K562 (cell line): ENCODE data around the gene PIGT. TPM values are rescaled to one million over a fixed set of nuclear protein-coding genes. Genes with fewer than 3 reads are reported as not detected.

Experiments
- BRF1 ChIP-seq: IDR thresholded peaks from 3 replicates; pipeline ENCODE4 v1.6.1; 2011; ENCODE audit warnings: borderline replicate concordance, mild to moderate bottlenecking; ENCODE audit not compliant: insufficient read length; ENCODE audit errors: extremely low read depth
- CREM ChIP-seq: IDR thresholded peaks from 2 replicates; pipeline ENCODE4 v1.6.1; 2014; ENCODE audit warnings: antibody characterized with exemption, low read depth
- POU5F1 ChIP-seq: fragments of 150-350 bp; IDR thresholded peaks from 2 replicates; pipeline ENCODE4 v1.6.1; 2014; ENCODE audit warnings: borderline replicate concordance, low read length, low read depth, mild to moderate bottlenecking; ENCODE audit not compliant: partially characterized antibody
- PURB ChIP-seq: sonication (generic); formaldehyde crosslinking; IDR thresholded peaks from 2 replicates; pipeline ENCODE4 v1.9.0; 2021; ENCODE audit warnings: low read depth, mild to moderate bottlenecking, missing genetic modification reagents
- RFX1 ChIP-seq: fragments of 450-650 bp; IDR thresholded peaks from 2 replicates; pipeline ENCODE4 v1.6.1; 2016; ENCODE audit warnings: mild to moderate bottlenecking, moderate library complexity
- SMARCC2 ChIP-seq: fragments of 450-650 bp; IDR thresholded peaks from 2 replicates; pipeline ENCODE4 v1.6.1; 2017; ENCODE audit warnings: antibody characterized with exemption, moderate library complexity, mild to moderate bottlenecking, low read depth
- ZNF23 ChIP-seq: fragments of 250-450 bp; sonication (Bioruptor Pico); IDR thresholded peaks from 2 replicates; pipeline ENCODE4 v1.4.0; 2020; ENCODE audit warnings: mild to moderate bottlenecking
- polyA plus RNA-seq, 8 experiments: library from polyadenylated mRNA; depleted of rRNA in 4 of 8; stranded (reverse) in 5 of 8; unstranded in 3 of 8; fragments of >200 nt; fragmentation: Nextera tagmentation in 2 of 8; fragmentation: Illumina TruSeq in 1 of 8; extraction: Ambion mirVana in 2 of 8; extraction: Trizol in 1 of 8; gene quantifications; 2 replicates each; pipeline versions ENCODE4 v1.2.1 to v1.2.3, GENCODE V29; 2011 to 2014; ENCODE audit warnings: inconsistent platforms in 1 of 8, missing spikeins in 1 of 8
- total RNA-seq, 7 experiments: library from RNA; depleted of rRNA in 6 of 7; stranded (reverse); fragments of >200 nt in 6 of 7; fragmentation: Illumina TruSeq in 2 of 7; extraction: Trizol in 2 of 7; gene quantifications; 2 replicates each; pipeline versions ENCODE4 v1.2.1 to v1.2.3, GENCODE V29; 2011 to 2021; ENCODE audit warnings: low replicate concordance in 1 of 7
- TF ChIP-seq, protein P1 (sequence below): fragments of 200-600 bp; sonication (generic); IDR thresholded peaks from one replicate; pipeline ENCODE4 v1.6.1; 2012; ENCODE audit warnings: mild to moderate bottlenecking, low read depth, low read length, inconsistent platforms
- TF ChIP-seq, protein P2 (sequence below): fragments of 450-650 bp; formaldehyde crosslinking; IDR thresholded peaks from 2 replicates; pipeline ENCODE4 v1.4.0; 2022; ENCODE audit warnings: missing genetic modification characterization
- TF ChIP-seq, protein P3 (sequence below): sonication (generic); formaldehyde crosslinking; IDR thresholded peaks from 2 replicates; pipeline ENCODE4 v1.8.1; 2023; ENCODE audit warnings: mild to moderate bottlenecking, missing genetic modification reagents
- TF ChIP-seq, protein P4 (sequence below): conservative IDR thresholded peaks from 2 replicates; pipeline ENCODE4 v1.6.1; 2011; ENCODE audit warnings: low read depth, mild to moderate bottlenecking, low read length; ENCODE audit not compliant: control insufficient read depth

PIGT gene
- total and polyA plus RNA-seq, 9 of the 15 experiments (the other 6 are each of a cell fraction or from before 2014, with no cell fraction given): 14.6 to 108 (median 46.9) TPM

DNA sequence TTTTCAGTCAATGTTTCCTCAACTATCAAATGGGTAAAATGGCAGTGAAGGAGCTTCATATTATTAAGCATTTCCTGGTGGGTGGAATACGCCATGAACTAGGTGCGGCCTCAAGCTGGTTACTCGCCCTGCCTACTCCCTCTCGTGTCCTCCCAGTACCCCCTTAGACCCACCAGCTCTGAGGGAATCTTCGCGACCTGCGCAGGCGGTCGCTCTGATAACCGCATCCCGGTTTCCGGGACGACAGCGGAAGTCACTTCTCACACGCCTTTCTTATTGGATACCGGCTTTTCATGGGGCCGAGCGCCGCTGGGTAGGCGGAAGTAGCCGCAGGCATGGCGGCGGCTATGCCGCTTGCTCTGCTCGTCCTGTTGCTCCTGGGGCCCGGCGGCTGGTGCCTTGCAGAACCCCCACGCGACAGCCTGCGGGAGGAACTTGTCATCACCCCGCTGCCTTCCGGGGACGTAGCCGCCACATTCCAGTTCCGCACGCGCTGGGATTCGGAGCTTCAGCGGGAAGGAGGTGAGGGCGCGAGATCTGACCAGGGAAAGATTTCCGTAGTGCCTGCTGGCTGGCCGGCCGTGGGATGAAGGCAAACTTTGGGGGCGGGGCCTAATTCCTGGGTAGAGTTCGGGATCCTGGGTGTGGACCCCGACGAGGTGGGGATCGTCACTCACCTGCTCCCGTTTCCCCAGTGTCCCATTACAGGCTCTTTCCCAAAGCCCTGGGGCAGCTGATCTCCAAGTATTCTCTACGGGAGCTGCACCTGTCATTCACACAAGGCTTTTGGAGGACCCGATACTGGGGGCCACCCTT lies at the start of gene PIGT (continued):
- TF ChIP-seq, protein P1, sequence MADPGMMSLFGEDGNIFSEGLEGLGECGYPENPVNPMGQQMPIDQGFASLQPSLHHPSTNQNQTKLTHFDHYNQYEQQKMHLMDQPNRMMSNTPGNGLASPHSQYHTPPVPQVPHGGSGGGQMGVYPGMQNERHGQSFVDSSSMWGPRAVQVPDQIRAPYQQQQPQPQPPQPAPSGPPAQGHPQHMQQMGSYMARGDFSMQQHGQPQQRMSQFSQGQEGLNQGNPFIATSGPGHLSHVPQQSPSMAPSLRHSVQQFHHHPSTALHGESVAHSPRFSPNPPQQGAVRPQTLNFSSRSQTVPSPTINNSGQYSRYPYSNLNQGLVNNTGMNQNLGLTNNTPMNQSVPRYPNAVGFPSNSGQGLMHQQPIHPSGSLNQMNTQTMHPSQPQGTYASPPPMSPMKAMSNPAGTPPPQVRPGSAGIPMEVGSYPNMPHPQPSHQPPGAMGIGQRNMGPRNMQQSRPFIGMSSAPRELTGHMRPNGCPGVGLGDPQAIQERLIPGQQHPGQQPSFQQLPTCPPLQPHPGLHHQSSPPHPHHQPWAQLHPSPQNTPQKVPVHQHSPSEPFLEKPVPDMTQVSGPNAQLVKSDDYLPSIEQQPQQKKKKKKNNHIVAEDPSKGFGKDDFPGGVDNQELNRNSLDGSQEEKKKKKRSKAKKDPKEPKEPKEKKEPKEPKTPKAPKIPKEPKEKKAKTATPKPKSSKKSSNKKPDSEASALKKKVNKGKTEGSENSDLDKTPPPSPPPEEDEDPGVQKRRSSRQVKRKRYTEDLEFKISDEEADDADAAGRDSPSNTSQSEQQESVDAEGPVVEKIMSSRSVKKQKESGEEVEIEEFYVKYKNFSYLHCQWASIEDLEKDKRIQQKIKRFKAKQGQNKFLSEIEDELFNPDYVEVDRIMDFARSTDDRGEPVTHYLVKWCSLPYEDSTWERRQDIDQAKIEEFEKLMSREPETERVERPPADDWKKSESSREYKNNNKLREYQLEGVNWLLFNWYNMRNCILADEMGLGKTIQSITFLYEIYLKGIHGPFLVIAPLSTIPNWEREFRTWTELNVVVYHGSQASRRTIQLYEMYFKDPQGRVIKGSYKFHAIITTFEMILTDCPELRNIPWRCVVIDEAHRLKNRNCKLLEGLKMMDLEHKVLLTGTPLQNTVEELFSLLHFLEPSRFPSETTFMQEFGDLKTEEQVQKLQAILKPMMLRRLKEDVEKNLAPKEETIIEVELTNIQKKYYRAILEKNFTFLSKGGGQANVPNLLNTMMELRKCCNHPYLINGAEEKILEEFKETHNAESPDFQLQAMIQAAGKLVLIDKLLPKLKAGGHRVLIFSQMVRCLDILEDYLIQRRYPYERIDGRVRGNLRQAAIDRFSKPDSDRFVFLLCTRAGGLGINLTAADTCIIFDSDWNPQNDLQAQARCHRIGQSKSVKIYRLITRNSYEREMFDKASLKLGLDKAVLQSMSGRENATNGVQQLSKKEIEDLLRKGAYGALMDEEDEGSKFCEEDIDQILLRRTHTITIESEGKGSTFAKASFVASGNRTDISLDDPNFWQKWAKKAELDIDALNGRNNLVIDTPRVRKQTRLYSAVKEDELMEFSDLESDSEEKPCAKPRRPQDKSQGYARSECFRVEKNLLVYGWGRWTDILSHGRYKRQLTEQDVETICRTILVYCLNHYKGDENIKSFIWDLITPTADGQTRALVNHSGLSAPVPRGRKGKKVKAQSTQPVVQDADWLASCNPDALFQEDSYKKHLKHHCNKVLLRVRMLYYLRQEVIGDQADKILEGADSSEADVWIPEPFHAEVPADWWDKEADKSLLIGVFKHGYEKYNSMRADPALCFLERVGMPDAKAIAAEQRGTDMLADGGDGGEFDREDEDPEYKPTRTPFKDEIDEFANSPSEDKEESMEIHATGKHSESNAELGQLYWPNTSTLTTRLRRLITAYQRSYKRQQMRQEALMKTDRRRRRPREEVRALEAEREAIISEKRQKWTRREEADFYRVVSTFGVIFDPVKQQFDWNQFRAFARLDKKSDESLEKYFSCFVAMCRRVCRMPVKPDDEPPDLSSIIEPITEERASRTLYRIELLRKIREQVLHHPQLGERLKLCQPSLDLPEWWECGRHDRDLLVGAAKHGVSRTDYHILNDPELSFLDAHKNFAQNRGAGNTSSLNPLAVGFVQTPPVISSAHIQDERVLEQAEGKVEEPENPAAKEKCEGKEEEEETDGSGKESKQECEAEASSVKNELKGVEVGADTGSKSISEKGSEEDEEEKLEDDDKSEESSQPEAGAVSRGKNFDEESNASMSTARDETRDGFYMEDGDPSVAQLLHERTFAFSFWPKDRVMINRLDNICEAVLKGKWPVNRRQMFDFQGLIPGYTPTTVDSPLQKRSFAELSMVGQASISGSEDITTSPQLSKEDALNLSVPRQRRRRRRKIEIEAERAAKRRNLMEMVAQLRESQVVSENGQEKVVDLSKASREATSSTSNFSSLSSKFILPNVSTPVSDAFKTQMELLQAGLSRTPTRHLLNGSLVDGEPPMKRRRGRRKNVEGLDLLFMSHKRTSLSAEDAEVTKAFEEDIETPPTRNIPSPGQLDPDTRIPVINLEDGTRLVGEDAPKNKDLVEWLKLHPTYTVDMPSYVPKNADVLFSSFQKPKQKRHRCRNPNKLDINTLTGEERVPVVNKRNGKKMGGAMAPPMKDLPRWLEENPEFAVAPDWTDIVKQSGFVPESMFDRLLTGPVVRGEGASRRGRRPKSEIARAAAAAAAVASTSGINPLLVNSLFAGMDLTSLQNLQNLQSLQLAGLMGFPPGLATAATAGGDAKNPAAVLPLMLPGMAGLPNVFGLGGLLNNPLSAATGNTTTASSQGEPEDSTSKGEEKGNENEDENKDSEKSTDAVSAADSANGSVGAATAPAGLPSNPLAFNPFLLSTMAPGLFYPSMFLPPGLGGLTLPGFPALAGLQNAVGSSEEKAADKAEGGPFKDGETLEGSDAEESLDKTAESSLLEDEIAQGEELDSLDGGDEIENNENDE: no peak
- TF ChIP-seq CREM (peak; percentile 93), PURB (no peak), ZNF23 (CRISPR knock-in tag) (no peak), RFX1 (peak; percentile 84), BRF1 (no peak), POU5F1 (no peak), SMARCC2 (no peak)
- TF ChIP-seq, protein P2, sequence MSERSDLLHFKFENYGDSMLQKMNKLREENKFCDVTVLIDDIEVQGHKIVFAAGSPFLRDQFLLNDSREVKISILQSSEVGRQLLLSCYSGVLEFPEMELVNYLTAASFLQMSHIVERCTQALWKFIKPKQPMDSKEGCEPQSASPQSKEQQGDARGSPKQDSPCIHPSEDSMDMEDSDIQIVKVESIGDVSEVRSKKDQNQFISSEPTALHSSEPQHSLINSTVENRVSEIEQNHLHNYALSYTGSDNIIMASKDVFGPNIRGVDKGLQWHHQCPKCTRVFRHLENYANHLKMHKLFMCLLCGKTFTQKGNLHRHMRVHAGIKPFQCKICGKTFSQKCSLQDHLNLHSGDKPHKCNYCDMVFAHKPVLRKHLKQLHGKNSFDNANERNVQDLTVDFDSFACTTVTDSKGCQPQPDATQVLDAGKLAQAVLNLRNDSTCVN (CRISPR knock-in tag): no peak
- TF ChIP-seq, protein P3, sequence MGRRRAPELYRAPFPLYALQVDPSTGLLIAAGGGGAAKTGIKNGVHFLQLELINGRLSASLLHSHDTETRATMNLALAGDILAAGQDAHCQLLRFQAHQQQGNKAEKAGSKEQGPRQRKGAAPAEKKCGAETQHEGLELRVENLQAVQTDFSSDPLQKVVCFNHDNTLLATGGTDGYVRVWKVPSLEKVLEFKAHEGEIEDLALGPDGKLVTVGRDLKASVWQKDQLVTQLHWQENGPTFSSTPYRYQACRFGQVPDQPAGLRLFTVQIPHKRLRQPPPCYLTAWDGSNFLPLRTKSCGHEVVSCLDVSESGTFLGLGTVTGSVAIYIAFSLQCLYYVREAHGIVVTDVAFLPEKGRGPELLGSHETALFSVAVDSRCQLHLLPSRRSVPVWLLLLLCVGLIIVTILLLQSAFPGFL: no peak
- TF ChIP-seq, protein P4, sequence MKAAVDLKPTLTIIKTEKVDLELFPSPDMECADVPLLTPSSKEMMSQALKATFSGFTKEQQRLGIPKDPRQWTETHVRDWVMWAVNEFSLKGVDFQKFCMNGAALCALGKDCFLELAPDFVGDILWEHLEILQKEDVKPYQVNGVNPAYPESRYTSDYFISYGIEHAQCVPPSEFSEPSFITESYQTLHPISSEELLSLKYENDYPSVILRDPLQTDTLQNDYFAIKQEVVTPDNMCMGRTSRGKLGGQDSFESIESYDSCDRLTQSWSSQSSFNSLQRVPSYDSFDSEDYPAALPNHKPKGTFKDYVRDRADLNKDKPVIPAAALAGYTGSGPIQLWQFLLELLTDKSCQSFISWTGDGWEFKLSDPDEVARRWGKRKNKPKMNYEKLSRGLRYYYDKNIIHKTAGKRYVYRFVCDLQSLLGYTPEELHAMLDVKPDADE: peak; percentile 76
